ENCODE results near the gene LHX6. TPM values are rescaled to one million over a fixed set of nuclear protein-coding genes. Genes with fewer than 3 reads are reported as not detected.

LHX6 gene
- total RNA-seq, 6 donors from 2014 or later, result 1.0 to 11.3 (median 2.9) TPM

DNA sequence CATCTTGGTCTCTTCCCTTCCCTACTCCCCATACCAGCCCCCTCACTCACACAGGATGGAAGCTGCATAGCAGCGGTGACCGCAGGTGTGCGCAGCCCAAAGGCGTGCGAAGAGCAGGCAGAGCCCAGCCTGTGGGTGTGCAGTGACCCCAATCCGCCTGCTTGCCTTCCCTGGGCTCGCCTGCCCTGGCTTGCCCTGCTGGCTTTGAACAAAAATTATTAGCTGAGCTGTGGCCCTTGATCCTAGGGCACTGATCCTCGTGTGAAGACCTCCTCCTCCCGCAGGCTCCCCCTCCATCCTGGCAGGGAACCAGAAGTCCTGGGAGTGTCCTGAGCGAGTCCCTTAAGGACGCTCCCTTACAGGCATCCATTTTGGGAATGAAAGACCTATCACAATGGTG lies 37.2 kb downstream of the LHX6 start:
- no peak overlapping the region for H3K27ac ChIP-seq
- H3K4me3 ChIP-seq, result no peak overlapping the region
- H3K36me3 ChIP-seq, result no peaks in the 10 kb centered on the region
- WGBS, 2 donors, result 72 to 73% methylated on average over 10 to 11 of the region's 11 CpGs
- H3K27me3 ChIP-seq, result no peaks in the 10 kb centered on the region
- H3K9me3 ChIP-seq, result no peaks in the 10 kb centered on the region
- ATAC-seq (ENCODE audit: low FRiP score in 2 of 2), result peak in 1 of 2 donors; percentile 5
- peak in 1 of 2 donors; percentile 52 for DNase-seq
- H3K4me1 ChIP-seq, result no peaks in the 10 kb centered on the region
- no peak for TF ChIP-seq POLR2AphosphoS5 (IDR thresholded peaks at IDR 0.05)
- TF ChIP-seq, protein P1, sequence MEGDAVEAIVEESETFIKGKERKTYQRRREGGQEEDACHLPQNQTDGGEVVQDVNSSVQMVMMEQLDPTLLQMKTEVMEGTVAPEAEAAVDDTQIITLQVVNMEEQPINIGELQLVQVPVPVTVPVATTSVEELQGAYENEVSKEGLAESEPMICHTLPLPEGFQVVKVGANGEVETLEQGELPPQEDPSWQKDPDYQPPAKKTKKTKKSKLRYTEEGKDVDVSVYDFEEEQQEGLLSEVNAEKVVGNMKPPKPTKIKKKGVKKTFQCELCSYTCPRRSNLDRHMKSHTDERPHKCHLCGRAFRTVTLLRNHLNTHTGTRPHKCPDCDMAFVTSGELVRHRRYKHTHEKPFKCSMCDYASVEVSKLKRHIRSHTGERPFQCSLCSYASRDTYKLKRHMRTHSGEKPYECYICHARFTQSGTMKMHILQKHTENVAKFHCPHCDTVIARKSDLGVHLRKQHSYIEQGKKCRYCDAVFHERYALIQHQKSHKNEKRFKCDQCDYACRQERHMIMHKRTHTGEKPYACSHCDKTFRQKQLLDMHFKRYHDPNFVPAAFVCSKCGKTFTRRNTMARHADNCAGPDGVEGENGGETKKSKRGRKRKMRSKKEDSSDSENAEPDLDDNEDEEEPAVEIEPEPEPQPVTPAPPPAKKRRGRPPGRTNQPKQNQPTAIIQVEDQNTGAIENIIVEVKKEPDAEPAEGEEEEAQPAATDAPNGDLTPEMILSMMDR (IDR thresholded peaks at IDR 0.05), result no peak
- TF ChIP-seq EP300 (IDR thresholded peaks at IDR 0.05), result no peak
- TF ChIP-seq POLR2A (IDR thresholded peaks at IDR 0.05), result no peak

DNA sequence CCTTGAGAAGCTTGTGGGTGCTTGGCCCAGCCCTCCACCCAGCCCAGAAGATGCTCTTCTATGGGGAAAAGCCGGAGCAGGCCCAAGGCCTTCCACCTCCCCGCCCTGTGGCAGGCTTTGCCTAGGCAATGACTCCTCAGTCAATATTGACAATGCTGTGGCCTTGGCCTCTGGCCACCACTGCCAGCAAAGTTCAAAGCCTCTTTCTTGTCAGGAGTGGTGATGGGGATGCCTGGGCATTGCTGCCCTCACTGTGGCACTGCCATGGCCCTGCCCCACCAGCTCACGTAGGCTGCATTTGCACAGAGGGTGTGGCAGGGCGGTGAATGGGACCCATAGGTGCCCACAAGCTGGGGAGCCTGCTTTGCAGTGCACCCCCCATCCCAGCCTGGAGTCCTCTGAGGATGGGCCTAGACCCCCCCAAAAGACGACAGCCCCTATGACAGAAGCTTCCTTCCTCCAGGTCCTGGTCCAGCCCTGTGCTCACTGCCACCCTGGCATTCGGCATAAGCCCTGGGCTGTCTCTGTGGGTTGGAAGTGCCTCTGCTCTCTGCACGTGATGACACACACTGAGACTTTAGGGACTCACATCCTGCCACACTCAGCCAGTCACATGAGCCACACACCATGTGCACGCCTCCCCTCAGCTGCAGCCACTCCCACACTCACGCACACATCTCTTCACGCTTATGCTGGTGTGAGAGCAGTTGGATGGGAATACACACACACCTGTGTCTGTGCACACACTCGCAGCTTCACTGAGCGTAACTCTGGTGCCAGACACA lies 38.0 kb downstream of the LHX6 start:
- peak in 1 of 2 donors; percentile 64 for DNase-seq
- TF ChIP-seq EP300 (IDR thresholded peaks at IDR 0.05) (no peak), POLR2AphosphoS5 (IDR thresholded peaks at IDR 0.05) (no peak), POLR2A (IDR thresholded peaks at IDR 0.05) (no peak)
- TF ChIP-seq, protein P1 (IDR thresholded peaks at IDR 0.05), result no peak
- 74 to 76% methylated on average over 10 to 12 of the region's 12 CpGs for WGBS, 2 donors

DNA sequence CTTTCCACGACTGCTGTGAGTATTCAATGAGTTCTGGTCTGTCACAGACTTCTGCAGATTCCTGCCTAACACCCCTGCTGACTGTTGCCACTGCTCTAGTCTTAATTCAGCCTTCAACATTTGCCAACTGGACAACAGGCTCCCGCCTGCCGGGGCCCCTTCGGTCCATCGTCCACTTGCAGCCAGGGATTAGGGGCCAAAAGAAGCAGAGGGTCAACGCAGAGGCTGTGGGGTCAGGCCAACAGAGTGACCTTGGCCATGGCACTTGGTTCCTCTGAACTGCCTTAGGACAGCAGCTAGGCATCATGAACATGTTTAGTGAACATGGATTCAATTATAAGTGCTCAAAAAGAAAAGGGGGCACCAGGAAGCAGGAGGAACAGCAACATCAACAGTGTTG lies 40.4 kb downstream of the LHX6 start:
- no peaks in the 10 kb centered on the region for H3K9me3 ChIP-seq
- no peaks in the 10 kb centered on the region for H3K36me3 ChIP-seq
- DNase-seq (no peak), ATAC-seq (ENCODE audit: low FRiP score in 2 of 2) (no peak)
- no peaks in the 10 kb centered on the region for H3K4me1 ChIP-seq
- H3K27me3 ChIP-seq, result no peaks in the 10 kb centered on the region
- H3K4me3 ChIP-seq, result no peak overlapping the region
- TF ChIP-seq EP300 (IDR thresholded peaks at IDR 0.05) (no peak), POLR2AphosphoS5 (IDR thresholded peaks at IDR 0.05) (no peak), POLR2A (IDR thresholded peaks at IDR 0.05) (no peak)
- TF ChIP-seq, protein P1 (IDR thresholded peaks at IDR 0.05), result no peak
- no peak overlapping the region for H3K27ac ChIP-seq
- WGBS, 2 donors, result 88 to 90% methylated on average over 6 of the region's 6 CpGs

More for the DNA sequence above, 38.0 kb downstream of the LHX6 start:
- no peaks in the 10 kb centered on the region for H3K27me3 ChIP-seq
- H3K9me3 ChIP-seq, result no peaks in the 10 kb centered on the region
- no peaks in the 10 kb centered on the region for H3K36me3 ChIP-seq
- H3K4me3 ChIP-seq, result no peak overlapping the region
- H3K27ac ChIP-seq, result no peak overlapping the region
- no peaks in the 10 kb centered on the region for H3K4me1 ChIP-seq
- ATAC-seq (ENCODE audit: low FRiP score in 2 of 2), result no peak

GRCh38 chr9:122186777-122187470 lies 41.8 kb downstream of the LHX6 start:
- ATAC-seq (ENCODE audit: low FRiP score in 2 of 2) (no peak), DNase-seq (no peak)
- H3K36me3 ChIP-seq, result no peaks in the 10 kb centered on the region
- H3K27me3 ChIP-seq, result no peaks in the 10 kb centered on the region
- no peaks in the 10 kb centered on the region for H3K4me1 ChIP-seq
- WGBS, 2 donors, result 90 to 92% methylated on average over 8 of the region's 8 CpGs
- TF ChIP-seq POLR2AphosphoS5 (IDR thresholded peaks at IDR 0.05) (no peak), POLR2A (IDR thresholded peaks at IDR 0.05) (no peak), EP300 (IDR thresholded peaks at IDR 0.05) (no peak)
- TF ChIP-seq, protein P1 (IDR thresholded peaks at IDR 0.05), result no peak
- no peaks in the 10 kb centered on the region for H3K9me3 ChIP-seq
- no peak overlapping the region for H3K4me3 ChIP-seq
- H3K27ac ChIP-seq, result no peak overlapping the region

Measured in upper lobe of left lung (tissue), 6 donors.